ENCODE results near the gene FPR2.

GRCh38 chr19:51749979-51750378 is 11.0 kb upstream of the FPR2 start:
- TF ChIP-seq EZH2 (IDR thresholded peaks at IDR 0.05; ENCODE audit: low read depth, unreplicated experiment) (no peak), POLR2AphosphoS5 (IDR thresholded peaks at IDR 0.05; ENCODE audit: low read depth) (no peak), ZNF114 (CRISPR knock-in tag; IDR thresholded peaks at IDR 0.05) (no peak), CTCF (conservative IDR thresholded peaks at IDR 0.05; ENCODE audit: low read depth in 2 of 2) (no peak), CREB1 (CRISPR knock-in tag; IDR thresholded peaks at IDR 0.05; ENCODE audit: low read depth) (no peak)
